HG03045 (cell line): ENCODE measurements around the gene ASB8.
"Not testable (repeated sequence)": the region's sequence is repeated elsewhere in the genome, so short reads cannot be mapped to it uniquely, and the experiment has no call there.

Experiments used
- ATAC-seq: cut with Tn5 transposase; IDR thresholded peaks from one replicate; pipeline ENCODE4 v1.9.1; 2021; ENCODE audit warnings: mild to moderate bottlenecking, moderate library complexity; ENCODE audit not compliant: unreplicated experiment

ASB8 gene

GRCh38 chr12:48183091-48183875, 26.0 kb upstream of the ASB8 start, which contains the start of gene CCDC184:
TSS of gene CCDC184 (plus strand) at chr12:48183644. CDS start at chr12:48184123, 479 bp downstream.
- ATAC-seq = peak; percentile 69

DNA sequence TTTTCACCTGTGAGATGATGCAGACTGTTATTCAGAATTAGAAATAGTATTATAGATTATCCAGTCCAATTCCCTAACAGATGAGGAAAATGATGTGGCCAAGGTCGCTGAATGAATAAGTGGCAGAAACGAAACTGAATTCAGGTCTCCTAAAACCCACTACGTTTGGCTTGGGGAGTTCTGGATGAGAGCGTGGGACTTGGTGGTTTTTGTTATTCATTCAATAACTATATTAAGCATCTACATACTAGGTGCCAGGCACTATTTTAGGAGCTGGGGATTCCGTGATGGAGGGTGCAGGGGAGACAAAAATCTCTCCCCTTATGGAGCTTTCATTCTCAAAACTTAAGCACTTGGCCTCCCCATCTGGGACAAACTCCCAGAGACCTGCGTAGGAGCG, 25.3 kb upstream of the ASB8 start:
- ATAC-seq = peak; percentile 7

GRCh38 chr12:48180857-48181495, 23.7 kb upstream of the ASB8 start:
- no peak for ATAC-seq

DNA sequence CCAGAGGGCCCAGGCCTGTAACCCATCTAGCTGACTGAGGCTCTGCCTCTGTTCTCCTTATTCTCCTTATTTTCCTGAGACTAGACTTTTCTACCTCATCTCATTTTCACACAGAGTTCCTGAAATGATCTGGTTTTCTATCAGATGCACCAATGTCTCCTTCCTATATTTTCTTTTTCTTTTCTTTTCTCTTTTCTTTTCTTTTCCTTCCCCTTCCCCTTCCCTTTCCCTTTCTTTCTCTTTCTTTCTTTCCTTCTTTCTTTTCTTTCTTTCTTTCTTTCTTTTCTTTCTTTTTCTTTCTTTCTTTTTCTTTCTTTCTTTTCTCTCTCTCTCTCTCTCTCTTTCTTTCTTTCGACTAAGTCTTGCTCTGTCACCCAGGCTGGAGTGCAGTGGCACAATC, 23.1 kb upstream of the ASB8 start:
- no peak for ATAC-seq

GRCh38 chr12:48179466-48179865, 22.2 kb upstream of the ASB8 start:
- ATAC-seq = no peak

- ATAC-seq = no peak
These were observed 20.7 kb upstream of the ASB8 start for GRCh38 chr12:48177982-48178381.

DNA sequence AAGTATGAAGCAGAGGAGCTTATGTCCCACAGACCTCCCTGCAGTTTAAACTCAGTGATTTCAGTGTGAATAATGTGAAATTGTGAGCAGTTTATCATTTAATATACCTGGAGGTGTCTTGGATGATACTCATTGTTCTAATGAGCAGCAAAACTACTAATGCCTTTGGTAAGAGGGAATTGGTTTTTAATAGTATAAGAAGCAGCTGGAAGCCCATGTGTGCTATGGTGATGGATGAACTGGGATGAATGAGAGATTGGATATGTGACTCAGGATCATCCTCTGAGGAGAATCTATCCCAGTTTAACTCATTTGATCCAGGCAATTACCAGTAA, 19.1 kb upstream of the ASB8 start:
- ATAC-seq = no peak

DNA sequence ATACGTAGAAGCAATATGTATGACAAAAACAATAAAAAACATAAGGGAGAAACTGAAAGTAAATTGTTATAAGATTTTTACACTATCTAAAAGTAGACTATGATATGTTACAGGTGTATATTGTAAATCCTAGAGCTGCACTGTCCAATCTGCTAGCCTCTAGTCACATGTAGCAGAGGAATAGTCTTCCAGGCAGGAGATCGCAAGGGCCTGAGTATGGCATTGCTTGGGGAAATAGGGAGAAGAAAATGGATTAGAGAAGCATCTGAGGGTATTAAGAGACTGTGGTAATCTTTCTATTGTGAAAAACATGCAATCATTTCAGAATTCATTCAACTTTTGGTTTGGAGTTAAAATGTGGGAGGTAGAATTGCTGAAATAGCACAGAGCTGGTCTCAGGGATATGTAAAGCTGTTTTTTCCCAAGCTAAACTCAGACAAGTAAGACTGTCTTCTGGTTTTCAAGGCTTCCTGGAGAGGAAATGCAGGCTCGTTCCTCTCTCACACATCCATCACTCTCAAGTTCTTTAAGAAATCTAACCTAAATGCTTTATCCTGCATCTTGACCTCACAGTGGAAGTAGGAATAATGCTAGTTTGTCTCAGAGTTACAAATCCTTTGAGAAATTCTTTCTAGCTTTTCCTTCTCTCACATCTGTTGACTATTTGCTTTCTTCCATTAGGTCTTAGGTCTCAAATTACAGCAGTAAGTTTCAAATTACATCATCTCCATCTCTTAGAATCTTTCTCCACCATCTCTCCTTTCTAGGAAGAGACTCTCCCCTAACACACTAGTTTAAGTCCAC, 18.5 kb upstream of the ASB8 start:
- ATAC-seq = no peak

DNA sequence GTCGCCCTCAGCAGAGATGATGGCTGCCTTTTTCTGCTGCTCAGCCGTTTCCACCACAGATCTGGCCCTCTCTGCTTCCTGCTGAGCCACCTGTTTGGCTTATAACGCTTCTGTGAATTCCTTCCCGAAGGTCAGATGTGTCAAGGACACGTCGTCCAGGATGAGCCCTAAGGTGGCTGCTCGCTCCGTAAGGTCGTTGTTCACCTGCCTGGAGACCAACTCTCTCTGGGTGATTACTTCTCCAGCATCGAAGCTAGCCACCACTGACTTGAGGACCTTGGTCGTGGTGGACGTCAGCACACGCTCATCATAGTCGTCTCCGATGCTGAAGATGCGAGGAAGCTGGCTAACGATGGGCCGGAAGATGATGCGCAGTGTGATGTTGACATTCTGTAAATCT, 11.7 kb upstream of the ASB8 start:
- no peak for ATAC-seq

DNA sequence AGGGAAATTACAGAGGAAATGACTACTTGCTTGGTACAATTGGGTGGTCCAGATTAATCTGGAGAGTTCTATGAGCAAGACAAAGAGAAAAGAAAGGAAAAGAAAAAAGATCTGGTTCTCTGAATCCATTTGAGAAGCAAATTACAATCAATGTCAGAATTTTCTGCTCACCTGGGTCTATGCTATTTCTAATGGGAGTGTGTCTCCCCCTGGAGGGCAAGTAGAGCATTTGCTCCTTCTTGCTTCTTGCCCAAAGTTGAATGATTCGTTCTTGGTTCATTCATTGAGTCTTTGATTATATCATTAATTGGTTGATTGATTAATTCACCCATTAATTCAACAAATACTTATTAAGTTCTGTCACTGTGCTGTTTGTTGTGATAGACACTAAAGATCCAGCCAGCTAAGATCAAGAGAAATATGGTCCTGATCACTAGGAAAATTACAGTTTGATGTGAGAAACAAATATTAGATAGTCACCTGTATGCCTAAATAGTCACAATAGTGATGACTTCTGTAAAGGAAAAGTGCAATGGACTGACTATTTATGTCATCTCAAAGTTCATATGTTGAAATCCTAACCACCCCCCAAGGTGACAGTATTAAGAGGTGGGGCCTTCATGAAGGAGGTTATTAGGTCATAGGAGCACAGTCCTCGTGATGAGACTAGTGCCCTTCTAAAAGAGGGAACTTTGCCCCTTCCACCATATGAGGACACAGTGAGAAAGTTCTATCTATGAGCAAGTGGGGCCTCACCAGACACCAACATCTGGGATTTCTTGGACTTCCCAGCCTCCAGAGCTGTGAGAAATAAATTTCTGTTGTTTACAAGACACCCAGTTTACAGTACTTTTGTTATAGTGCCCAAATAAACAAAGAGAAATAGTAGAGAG, 8.0 kb upstream of the ASB8 start:
- ATAC-seq = no peak

DNA sequence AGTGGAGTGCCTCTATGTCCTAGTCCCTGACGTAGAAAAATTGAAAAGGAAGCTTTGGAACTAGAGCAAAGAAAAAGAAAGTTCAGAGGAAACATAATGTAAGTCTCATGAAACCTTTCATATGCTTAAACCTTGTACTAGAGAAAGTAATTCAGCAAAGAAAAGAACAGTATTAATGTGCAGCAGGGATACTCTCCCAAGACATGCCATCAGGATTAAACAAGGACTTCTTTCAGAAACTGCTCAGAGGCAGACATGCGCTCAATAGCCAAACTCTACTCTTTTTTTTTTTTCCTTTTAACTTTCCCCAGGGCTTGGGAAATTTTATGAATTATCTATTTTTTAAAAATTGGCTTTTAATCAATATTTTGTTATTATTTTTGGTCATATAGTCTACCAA, 7.1 kb upstream of the ASB8 start:
- ATAC-seq = no peak

GRCh38 chr12:48163150-48163747, 5.9 kb upstream of the ASB8 start:
- ATAC-seq = no peak

DNA sequence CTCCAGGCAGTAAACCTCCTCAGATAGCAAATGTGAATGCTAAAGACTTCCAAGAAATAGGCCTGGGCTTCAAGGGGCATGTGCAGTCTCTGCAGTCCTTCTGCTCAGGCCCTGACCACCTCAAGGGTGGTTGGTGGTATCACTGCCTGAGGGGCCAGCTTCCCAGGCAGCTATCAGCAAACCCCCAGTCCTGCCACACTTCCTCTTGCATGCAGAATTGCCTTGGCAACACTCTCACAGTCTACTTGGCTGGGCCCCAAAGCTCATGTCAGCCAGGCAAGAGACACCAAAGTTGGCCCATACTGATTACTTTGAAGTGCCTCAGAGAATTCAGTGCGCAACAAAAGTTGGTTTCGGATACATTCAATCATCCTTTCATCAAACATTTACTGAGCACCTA, 3.5 kb upstream of the ASB8 start:
- ATAC-seq = no peak

DNA sequence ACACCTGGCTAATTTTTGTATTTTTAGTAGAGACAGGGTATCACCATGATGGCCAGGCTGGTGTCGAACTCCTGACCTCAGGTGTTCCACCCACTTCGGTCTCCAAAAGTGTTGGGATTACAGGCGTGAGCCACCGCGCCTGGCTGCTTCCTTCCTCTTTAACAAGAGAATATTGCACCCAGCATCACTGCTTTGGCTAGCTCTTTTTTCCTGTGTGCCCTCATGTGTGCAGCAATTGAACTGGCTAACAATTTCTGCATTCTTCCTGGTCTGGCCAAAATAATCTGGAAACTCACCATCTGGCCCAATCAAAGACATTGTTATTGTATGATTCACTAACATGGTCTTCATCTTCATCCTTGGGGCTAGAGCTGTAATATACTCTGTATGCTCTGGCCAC, 2.7 kb upstream of the ASB8 start:
- no peak for ATAC-seq

GRCh38 chr12:48157889-48158370, 615 bp upstream of the ASB8 start:
- ATAC-seq = no peak

DNA sequence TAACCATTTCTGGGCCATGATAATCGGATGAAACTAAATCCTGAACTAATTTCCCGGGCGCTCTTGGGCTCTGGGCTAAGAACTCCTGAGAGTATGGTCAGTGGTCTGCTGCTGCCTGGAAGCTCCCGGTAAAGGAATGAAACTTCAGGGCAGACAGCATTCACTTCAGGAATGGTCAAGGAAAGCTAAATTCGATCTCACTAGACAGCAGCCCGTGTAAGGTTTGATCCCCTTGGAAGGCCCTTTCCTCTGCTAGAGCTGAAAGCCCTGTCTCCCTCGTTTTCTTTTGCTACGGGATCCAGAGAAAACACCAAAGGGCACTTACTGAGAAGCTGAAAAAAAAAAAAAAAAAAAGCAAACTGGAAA, 680 bp downstream of the ASB8 start:
- ATAC-seq = no peak

DNA sequence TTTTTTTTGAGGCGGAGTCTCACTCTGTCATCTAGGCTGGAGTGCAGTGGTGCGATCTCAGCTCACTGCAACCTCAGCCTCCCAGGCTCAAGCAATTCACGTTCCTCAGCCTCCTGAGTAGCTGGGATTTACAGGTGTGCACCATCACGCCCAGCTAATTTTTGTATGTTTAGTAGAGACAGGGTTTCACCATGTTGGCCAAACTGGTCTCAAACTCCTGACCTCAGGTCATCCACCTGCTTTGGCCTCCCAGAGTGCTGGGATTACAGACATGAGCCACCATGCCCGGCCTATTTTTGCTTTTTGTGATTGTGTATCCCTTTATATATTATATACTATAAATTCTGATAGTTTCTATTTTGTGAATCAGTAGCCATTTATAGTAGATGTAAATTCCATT, 1.5 kb downstream of the ASB8 start:
- ATAC-seq = not testable (repeated sequence)

DNA sequence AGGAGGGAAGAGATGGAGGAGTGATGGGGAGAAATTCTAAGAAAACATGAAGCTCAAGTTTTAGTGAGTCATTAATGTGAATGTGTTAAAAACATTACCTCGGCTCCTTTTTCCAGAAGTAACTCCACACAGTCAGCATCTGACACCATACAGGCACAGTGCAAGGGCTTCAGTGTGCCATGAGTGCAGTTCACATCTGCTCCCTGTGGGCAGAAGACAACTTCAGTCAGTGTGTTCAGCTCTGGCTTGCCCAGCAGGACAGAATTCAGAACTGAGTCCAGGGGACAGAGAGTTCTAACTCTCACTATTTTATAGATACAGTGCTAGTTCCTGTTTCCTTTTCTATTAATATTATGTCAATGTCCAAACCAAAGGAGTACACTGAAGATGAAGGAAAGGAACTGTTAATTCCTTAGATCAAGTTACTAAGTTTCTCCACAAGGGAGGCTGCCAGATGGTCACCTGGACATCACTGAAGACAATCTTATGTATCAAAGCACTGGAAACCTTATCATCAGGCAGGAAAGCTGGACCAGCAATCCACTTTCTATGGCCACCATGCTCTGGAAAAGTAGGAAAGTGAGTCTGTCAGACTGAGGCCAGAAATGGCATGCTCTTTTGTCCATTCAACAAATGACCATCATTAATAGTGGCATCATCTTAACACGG, 6.1 kb downstream of the ASB8 start:
- no peak for ATAC-seq

- ATAC-seq = no peak
These were observed 11.3 kb downstream of the ASB8 start for GRCh38 chr12:48145981-48146380.

DNA sequence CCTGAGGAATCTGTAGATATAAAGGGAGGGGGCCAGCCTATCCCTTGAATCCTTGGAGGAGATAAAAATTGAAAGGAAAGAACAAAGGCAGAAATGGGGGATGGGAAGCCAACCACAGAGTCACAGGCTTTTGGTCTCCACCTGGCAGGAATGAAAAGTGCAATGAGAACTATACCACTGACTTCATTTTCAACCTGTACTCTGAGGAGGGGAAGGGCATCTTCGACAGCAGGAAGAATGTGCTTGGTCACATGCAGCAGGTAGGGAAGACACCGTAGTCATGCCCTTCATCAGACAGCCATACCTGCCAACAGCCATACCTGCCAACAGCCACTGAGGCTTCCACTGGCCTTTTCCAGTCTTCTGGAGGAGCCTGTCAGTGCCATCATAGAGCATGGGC, 13.4 kb downstream of the ASB8 start:
- ATAC-seq = no peak
